Measurements from ENCODE around the gene SPAG16. TPM values are rescaled to one million over a fixed set of nuclear protein-coding genes. Genes with fewer than 3 reads are reported as not detected.

Gene SPAG16
- polyA plus RNA-seq, 1 of the 3 experiments (the other 2 are of a cell fraction): 29.5 TPM

GRCh38 chr2:214242797-214243196, 958.5 kb downstream of the SPAG16 start:
- POLR2A ChIA-PET: no interaction called here
- 28% methylated on average over 1 of the region's 1 CpG for WGBS (ENCODE audit: low lambda C conversion rate)
- Histone ChIP-seq H3K4me3 (ENCODE audit: low read depth in 2 of 2, low read length in 1 of 2) (no peak overlapping the region), H3K4me1 (ENCODE audit: control insufficient read depth in 1 of 2, insufficient read depth in 2 of 2, low read depth in 1 of 2, low read length in 1 of 2) (no peaks in the 10 kb centered on the region; a peak in 1 of 4 replicates), H4K20me1 (ENCODE audit: insufficient read depth) (no peaks in the 10 kb centered on the region), H3K36me3 (replicated peaks in 1 of 2; ENCODE audit: control insufficient read depth in 1 of 2, insufficient read depth in 2 of 2, low read length in 1 of 2) (no peaks in the 10 kb centered on the region), H3K27ac (ENCODE audit: low read depth in 2 of 2, low read length in 1 of 2) (no peak overlapping the region), H3K79me2 (ENCODE audit: insufficient read depth) (no peaks in the 10 kb centered on the region), H3F3A (replicated peaks; ENCODE audit: insufficient read depth) (no peaks in the 10 kb centered on the region), H2AFZ (ENCODE audit: low read depth) (no peak overlapping the region), H3K9ac (no peak overlapping the region), H3K27me3 (ENCODE audit: insufficient read depth) (no peaks in the 10 kb centered on the region), H3K9me2 (no peaks in the 10 kb centered on the region), H3K4me2 (no peak overlapping the region), H3K9me3 (no peaks in the 10 kb centered on the region)
- CTCF ChIA-PET: interaction anchor here (0.8 to 1.4 kb wide), 3 partner anchors 15 to 1556 kb away, joined by 3 read pairs; no protein-coding TSS in a partner anchor
- TF ChIP-seq GATA2 (CRISPR knock-in tag; IDR thresholded peaks at IDR 0.05) (no peak), SIN3A (IDR thresholded peaks at IDR 0.05; ENCODE audit: borderline replicate concordance, low read depth, low read length) (no peak)
- no peak for DNase-seq

GRCh38 chr2:214244847-214245246, 960.6 kb downstream of the SPAG16 start:
- Histone ChIP-seq H3K4me3 (ENCODE audit: low read depth in 2 of 2, low read length in 1 of 2) (no peak overlapping the region), H3K9ac (no peak overlapping the region), H3K9me3 (no peaks in the 10 kb centered on the region), H3K9me2 (no peaks in the 10 kb centered on the region), H4K20me1 (ENCODE audit: insufficient read depth) (no peaks in the 10 kb centered on the region), H3K79me2 (ENCODE audit: insufficient read depth) (no peaks in the 10 kb centered on the region), H3K4me1 (ENCODE audit: control insufficient read depth in 1 of 2, insufficient read depth in 2 of 2, low read depth in 1 of 2, low read length in 1 of 2) (no peaks in the 10 kb centered on the region; a peak in 1 of 4 replicates), H3K36me3 (replicated peaks in 1 of 2; ENCODE audit: control insufficient read depth in 1 of 2, insufficient read depth in 2 of 2, low read length in 1 of 2) (no peaks in the 10 kb centered on the region), H3F3A (replicated peaks; ENCODE audit: insufficient read depth) (no peaks in the 10 kb centered on the region), H3K4me2 (no peak overlapping the region), H2AFZ (ENCODE audit: low read depth) (no peak overlapping the region), H3K27ac (ENCODE audit: low read depth in 2 of 2, low read length in 1 of 2) (no peak overlapping the region), H3K27me3 (ENCODE audit: insufficient read depth) (no peaks in the 10 kb centered on the region)
- 59% methylated on average over 1 of the region's 1 CpG for WGBS (ENCODE audit: low lambda C conversion rate)
- no peak for DNase-seq
- TF ChIP-seq YY1 (IDR thresholded peaks at IDR 0.05; ENCODE audit: low read depth) (no peak), NRF1 (IDR thresholded peaks at IDR 0.05; ENCODE audit: low read depth, low read length) (no peak), IRF3 (IDR thresholded peaks at IDR 0.05; ENCODE audit: low read depth, low read length) (no peak), POLR2AphosphoS5 (IDR thresholded peaks at IDR 0.05; ENCODE audit: low read depth, low read length) (no peak), MXI1 (IDR thresholded peaks at IDR 0.05; ENCODE audit: low read depth, low read length) (no peak), CTCF (IDR thresholded peaks at IDR 0.05) (no peak), ZBTB33 (IDR thresholded peaks at IDR 0.05; ENCODE audit: borderline replicate concordance, low read depth) (no peak), FOXM1 (IDR thresholded peaks at IDR 0.05; ENCODE audit: low read depth) (no peak), MAX (IDR thresholded peaks at IDR 0.05; ENCODE audit: low read depth) (no peak), ELF1 (IDR thresholded peaks at IDR 0.05) (no peak), MEF2A (IDR thresholded peaks at IDR 0.05; ENCODE audit: borderline replicate concordance, low read depth) (no peak), EP300 (IDR thresholded peaks at IDR 0.05; ENCODE audit: borderline replicate concordance in 1 of 2, low read depth in 1 of 2, low read length in 1 of 2) (no peak), RFX5 (IDR thresholded peaks at IDR 0.05; ENCODE audit: low read length) (no peak), FOXJ3 (CRISPR knock-in tag; IDR thresholded peaks at IDR 0.05) (no peak), REST (IDR thresholded peaks at IDR 0.05; ENCODE audit: low read depth, low read length) (no peak), USF1 (IDR thresholded peaks at IDR 0.05; ENCODE audit: borderline replicate concordance, low read depth) (no peak)
- ChIA-PET POLR2A (no interaction called here), CTCF (no interaction called here)
